Measurements from ENCODE around the gene XPNPEP2. TPM values are rescaled to one million over a fixed set of nuclear protein-coding genes. Genes with fewer than 3 reads are reported as not detected.
A peak's percentile ranks its signal among the peaks of the same experiment; 100 is the strongest.

Gene XPNPEP2
- total RNA-seq, result 10 to 100 TPM in 3 of 4 donors, 1 to 10 TPM in 1; 3.2 to 52.0 (median 34.1) TPM

GRCh38 chrX:129738466-129739308 lies at the start of gene XPNPEP2:
XPNPEP2 (plus strand) TSS chrX:129738979; CDS start chrX:129739214, 235 bp downstream.
- no peaks in the 10 kb centered on the region for H3K27me3 ChIP-seq
- H3K4me3 ChIP-seq, result peak within 1 kb of the TSS in 1 of 4 donors; percentile 13
- intact Hi-C loops (cut with DNase I; ENCODE audit: low total_unique reads), result no loop called here
- H3K27ac ChIP-seq, result peak within 1 kb of the TSS; percentile 33 to 59 (median 50)
- no peaks in the 10 kb centered on the region for H3K9me3 ChIP-seq
- 37% methylated on average over 13 of the region's 13 CpGs; no CpG with 5 or more reads in 1 of the 2 donors for WGBS, 2 donors (ENCODE audit: low coverage in 1 of 2)
- TF ChIP-seq POLR2AphosphoS5 (IDR thresholded peaks at IDR 0.05) (no peak), EP300 (IDR thresholded peaks at IDR 0.05; ENCODE audit: low read depth) (no peak), CTCF (IDR thresholded peaks at IDR 0.05) (no peak), POLR2A (IDR thresholded peaks at IDR 0.05) (no peak)
- no peak for DNase-seq
- H3K36me3 ChIP-seq, result no peaks in the 10 kb centered on the region
- H3K4me1 ChIP-seq, result peaks cover 0 to 24% (median 11%) of the 10 kb centered on the region in 4 donors
- in situ Hi-C loops (cut with MboI; ENCODE audit: low pct_ligation_motif_present in 1 of 4, low pct_unique_long_range_greater_than_20kb in 1 of 4, low sequenced_read_pairs in 3 of 4), result no loop called here

GRCh38 chrX:129689796-129690195 lies 49.0 kb upstream of the XPNPEP2 start:
- H3K9me3 ChIP-seq, result no peaks in the 10 kb centered on the region
- 88% methylated on average over 5 of the region's 5 CpGs; no CpG with 5 or more reads in 1 of the 2 donors for WGBS, 2 donors (ENCODE audit: low coverage in 1 of 2)

GRCh38 chrX:129690435-129690834 lies 48.3 kb upstream of the XPNPEP2 start:
- TF ChIP-seq EP300 (IDR thresholded peaks at IDR 0.05; ENCODE audit: low read depth), result no peak
- no peak for TF ChIP-seq POLR2A (IDR thresholded peaks at IDR 0.05)
- TF ChIP-seq POLR2AphosphoS5 (IDR thresholded peaks at IDR 0.05), result no peak
- TF ChIP-seq CTCF (IDR thresholded peaks at IDR 0.05), result no peak
- in situ Hi-C loops (cut with MboI; ENCODE audit: low pct_ligation_motif_present in 1 of 4, low pct_unique_long_range_greater_than_20kb in 1 of 4, low sequenced_read_pairs in 3 of 4) (no loop called here), intact Hi-C loops (cut with DNase I; ENCODE audit: low total_unique reads) (no loop called here)
- H3K9me3 ChIP-seq, result no peaks in the 10 kb centered on the region
- WGBS, 2 donors (ENCODE audit: low coverage in 1 of 2), result 33 to 70% methylated on average over 1 to 10 of the region's 10 CpGs
- H3K4me1 ChIP-seq, result no peaks in the 10 kb centered on the region
- no peaks in the 10 kb centered on the region for H3K27me3 ChIP-seq
- H3K27ac ChIP-seq, result no peak overlapping the region
- H3K4me3 ChIP-seq, result no peak overlapping the region
- no peak for DNase-seq
- no peaks in the 10 kb centered on the region for H3K36me3 ChIP-seq

More at GRCh38 chrX:129689796-129690195, 49.0 kb upstream of the XPNPEP2 start:
- in situ Hi-C loops (cut with MboI; ENCODE audit: low pct_ligation_motif_present in 1 of 4, low pct_unique_long_range_greater_than_20kb in 1 of 4, low sequenced_read_pairs in 3 of 4) (no loop called here), intact Hi-C loops (cut with DNase I; ENCODE audit: low total_unique reads) (no loop called here)
- Histone ChIP-seq H3K27me3 (no peaks in the 10 kb centered on the region), H3K4me3 (no peak overlapping the region), H3K36me3 (no peaks in the 10 kb centered on the region), H3K4me1 (no peaks in the 10 kb centered on the region), H3K27ac (no peak overlapping the region)
- TF ChIP-seq CTCF (IDR thresholded peaks at IDR 0.05) (no peak), POLR2AphosphoS5 (IDR thresholded peaks at IDR 0.05) (no peak), EP300 (IDR thresholded peaks at IDR 0.05; ENCODE audit: low read depth) (no peak), POLR2A (IDR thresholded peaks at IDR 0.05) (no peak)
- DNase-seq, result no peak

GRCh38 chrX:129693354-129693753 lies 45.4 kb upstream of the XPNPEP2 start:
- H3K27ac ChIP-seq, result no peak overlapping the region
- no peak for DNase-seq
- H3K4me1 ChIP-seq, result no peaks in the 10 kb centered on the region
- no peaks in the 10 kb centered on the region for H3K9me3 ChIP-seq
- intact Hi-C loops (cut with DNase I; ENCODE audit: low total_unique reads) (no loop called here), in situ Hi-C loops (cut with MboI; ENCODE audit: low pct_ligation_motif_present in 1 of 4, low pct_unique_long_range_greater_than_20kb in 1 of 4, low sequenced_read_pairs in 3 of 4) (no loop called here)
- TF ChIP-seq EP300 (IDR thresholded peaks at IDR 0.05; ENCODE audit: low read depth) (no peak), CTCF (IDR thresholded peaks at IDR 0.05) (no peak), POLR2AphosphoS5 (IDR thresholded peaks at IDR 0.05) (no peak), POLR2A (IDR thresholded peaks at IDR 0.05) (no peak)
- no peaks in the 10 kb centered on the region for H3K27me3 ChIP-seq
- WGBS, 2 donors (ENCODE audit: low coverage in 1 of 2), result 73% methylated on average over 3 of the region's 3 CpGs; no CpG with 5 or more reads in 1 of the 2 donors
- no peak overlapping the region for H3K4me3 ChIP-seq
- no peaks in the 10 kb centered on the region for H3K36me3 ChIP-seq
